B cell (primary cell): ENCODE results near the gene IP6K2. TPM values are rescaled to one million over a fixed set of nuclear protein-coding genes. Genes with fewer than 3 reads are reported as not detected.

Experiments
- ATAC-seq: fragments of 200-7000 bp; cut with Tn5 transposase; one replicate; pipeline ENCODE4 v1.10.0; 2021; ENCODE audit warnings: low read depth, mild to moderate bottlenecking, moderate number of reproducible peaks, moderate library complexity
- CTCF ChIA-PET: fragments of 350-600 bp; sonication (Branson Sonifier 250); formaldehyde crosslinking; loops from one replicate; lab custom pipeline; 2021; ENCODE audit warnings: antibody characterized with exemption, inconsistent platforms; lab: Charles Lee
- POLR2A ChIA-PET: fragments of 350-600 bp; sonication (Branson Sonifier 250); formaldehyde crosslinking; loops from one replicate; lab custom pipeline; 2021; ENCODE audit warnings: antibody characterized with exemption; lab: Charles Lee
- DNase-seq: peaks from one replicate; pipeline ENCODE4 v3.0.0; 2013
- H2AFZ ChIP-seq: 2 replicates; pipeline ENCODE4 v1.6.1; 2012; ENCODE audit warnings: mild to moderate bottlenecking, low read depth, low read length; ENCODE audit not compliant: insufficient read depth, poor library complexity, severe bottlenecking
- H3K27ac ChIP-seq, 2 donors: 1 replicate in 1 of 2; 2 replicates in 1 of 2; pipeline ENCODE4 v1.5.1; 2012 to 2013; ENCODE audit warnings: low read length in 2 of 2, mild to moderate bottlenecking in 2 of 2, moderate library complexity in 1 of 2
- H3K27me3 ChIP-seq, 4 experiments: fragments of 200-600 bp in 1 of 4; sonication (generic) in 1 of 4; replicated peaks in 1 of 4; 1 replicate in 2 of 4; 2 replicates in 2 of 4; pipeline versions ENCODE4 v1.6.1 to v1.7.0; 2013 to 2016; ENCODE audit warnings: low read length in 3 of 4, mild to moderate bottlenecking in 2 of 4, mixed read lengths in 1 of 4, moderate library complexity in 1 of 4; ENCODE audit not compliant: insufficient read depth in 4 of 4, control insufficient read depth in 3 of 4; ENCODE audit errors: control extremely low read depth in 1 of 4
- H3K36me3 ChIP-seq, 2 experiments: replicated peaks in 1 of 2; 1 replicate in 1 of 2; 2 replicates in 1 of 2; pipeline versions ENCODE4 v1.6.1 to v1.7.1; 2013; ENCODE audit warnings: low read length in 1 of 2; ENCODE audit not compliant: insufficient read depth in 2 of 2, control insufficient read depth in 1 of 2; ENCODE audit errors: control extremely low read depth in 1 of 2, extremely low read depth in 1 of 2
- H3K4me1 ChIP-seq, 2 donors: fragments of 200-600 bp in 1 of 2; sonication (generic) in 1 of 2; 1 replicate in 1 of 2; 2 replicates in 1 of 2; pipeline versions ENCODE4 v1.5.1 to v1.6.1; 2013 to 2017; ENCODE audit warnings: low read length in 2 of 2; ENCODE audit not compliant: control insufficient read depth in 2 of 2, insufficient read depth in 2 of 2
- H3K4me2 ChIP-seq: replicated peaks from 2 replicates; pipeline ENCODE3; 2012; ENCODE audit warnings: mild to moderate bottlenecking, low read depth, low read length; ENCODE audit not compliant: poor library complexity, severe bottlenecking
- H3K4me3 ChIP-seq, 5 experiments: fragments of 200-600 bp in 1 of 5; sonication (generic) in 1 of 5; 1 replicate in 3 of 5; 2 replicates in 2 of 5; pipeline versions ENCODE4 v1.5.1 to v1.7.0; 2011 to 2016; ENCODE audit warnings: low read length in 4 of 5, mild to moderate bottlenecking in 4 of 5, low read depth in 2 of 5, control low read depth in 1 of 5, moderate library complexity in 1 of 5; ENCODE audit not compliant: insufficient read depth in 1 of 5; ENCODE audit errors: control extremely low read depth in 1 of 5, extremely low read depth in 1 of 5
- H3K79me2 ChIP-seq: fragments of 200-600 bp; sonication (generic); one replicate; pipeline ENCODE4 v1.6.0; 2016; ENCODE audit warnings: low read length; ENCODE audit not compliant: control insufficient read depth, insufficient read depth
- H3K9ac ChIP-seq: fragments of 200-600 bp; sonication (generic); 2 replicates; pipeline ENCODE4 v1.6.1; 2017; ENCODE audit warnings: mild to moderate bottlenecking, low read length, moderate library complexity
- H3K9me3 ChIP-seq, 3 donors: one replicate each; pipeline versions ENCODE4 v1.6.1 to v1.7.1; 2013; ENCODE audit warnings: low read length in 2 of 3; ENCODE audit not compliant: control insufficient read depth in 2 of 3, insufficient read depth in 1 of 3; ENCODE audit errors: control extremely low read depth in 1 of 3
- H4K20me1 ChIP-seq: 2 replicates; pipeline ENCODE4 v1.6.0; 2012; ENCODE audit warnings: mild to moderate bottlenecking, low read length; ENCODE audit not compliant: insufficient read depth, control insufficient read depth, poor library complexity, severe bottlenecking
- H3K27ac Mint-ChIP-seq: one replicate; pipeline ENCODE4 v1.8.0; 2021; ENCODE audit warnings: mixed read lengths
- H3K27me3 Mint-ChIP-seq: one replicate; pipeline ENCODE4 v1.8.0; 2021; ENCODE audit warnings: mixed read lengths
- H3K4me1 Mint-ChIP-seq: one replicate; pipeline ENCODE4 v1.8.0; 2021; ENCODE audit warnings: mixed read lengths
- H3K4me3 Mint-ChIP-seq: one replicate; pipeline ENCODE4 v1.8.0; 2021; ENCODE audit warnings: mixed read lengths
- H3K9me3 Mint-ChIP-seq: one replicate; pipeline ENCODE4 v1.8.0; 2022; ENCODE audit warnings: mixed read lengths; ENCODE audit not compliant: insufficient read depth
- EZH2 ChIP-seq: IDR thresholded peaks from 2 replicates; pipeline ENCODE4 v1.6.1; 2012; ENCODE audit warnings: borderline replicate concordance, low read depth, mild to moderate bottlenecking, moderate library complexity, low read length; ENCODE audit not compliant: insufficient read depth, poor library complexity, severe bottlenecking
- WGBS: methylation state at CpG from one replicate; pipeline ENCODE4 v1.1.5; 2013; ENCODE audit warnings: missing lambda C conversion rate; ENCODE audit not compliant: insufficient coverage; 5-methylcytosine and 5-hydroxymethylcytosine counted together
- intact Hi-C: fragments of 100-400 bp; cut with micrococcal nuclease; formaldehyde crosslinking; loops from one replicate; pipeline ENCODE4 v1.10.0; 2022
- polyA plus RNA-seq: library from polyadenylated mRNA; depleted of rRNA; stranded (reverse); fragments of >200 nt; gene quantifications from 2 replicates; pipeline ENCODE4 v1.2.3, GENCODE V29; 2012
- total RNA-seq, 2 donors: library from RNA; stranded (reverse); fragments of 120-200 nt in 1 of 2; gene quantifications; 1 replicate in 1 of 2; 2 replicates in 1 of 2; pipeline versions ENCODE4 v1.2.3 to v1.2.4, GENCODE V29; 2013 to 2022
- TF ChIP-seq, protein P1 (sequence below): fragments of 200-600 bp; IDR thresholded peaks from one replicate; pipeline ENCODE4 v1.8.0; 2022; ENCODE audit warnings: antibody characterized with exemption, mild to moderate bottlenecking

Gene IP6K2
- total and polyA plus RNA-seq, 2 donors (not counting 1 experiment from before 2014, with no cell fraction given) = 132 to 140 TPM

DNA sequence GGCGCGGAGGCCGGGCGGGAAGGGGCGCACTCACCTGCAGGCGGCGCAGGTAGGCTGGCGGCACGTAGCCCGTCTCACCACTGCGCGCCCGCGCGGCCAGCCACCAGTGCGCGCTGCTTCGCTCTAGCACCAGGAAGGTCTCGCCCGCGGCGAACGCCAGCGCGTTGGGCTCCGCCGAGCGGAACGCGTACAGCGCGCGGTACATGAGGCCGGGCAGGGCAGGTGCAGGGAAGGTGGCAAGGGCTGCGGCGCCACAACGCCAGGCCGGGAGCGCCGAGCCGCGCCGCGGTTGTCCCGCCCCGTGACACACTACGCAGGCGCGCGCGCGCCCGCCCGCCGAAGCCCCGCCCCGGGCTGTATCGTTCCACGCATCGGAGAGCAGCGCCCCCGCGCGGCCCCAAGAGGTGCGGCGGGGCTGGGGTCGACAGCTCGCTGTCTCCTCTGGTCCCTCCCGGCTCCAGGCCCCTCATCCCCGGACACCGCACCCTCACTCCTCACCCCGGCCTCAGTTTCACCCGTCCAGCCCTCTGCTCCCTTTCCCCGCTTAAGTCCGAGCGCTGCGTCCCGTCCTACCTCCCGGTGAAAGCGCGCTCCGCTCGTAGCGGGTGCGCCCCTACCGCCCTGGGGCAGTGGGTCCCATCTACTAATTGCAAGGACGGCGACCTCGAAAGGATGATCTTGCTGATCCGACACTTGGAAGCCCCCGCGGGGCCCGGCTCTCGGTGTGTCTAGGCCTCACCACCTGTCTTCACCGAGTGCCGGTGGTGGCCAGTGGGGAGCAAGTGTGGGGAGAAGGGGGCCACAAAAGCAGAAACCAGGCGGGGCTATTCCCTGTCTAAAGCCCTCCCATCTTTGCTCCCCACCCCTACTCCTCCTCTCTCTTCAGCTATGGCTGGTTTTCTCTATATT, 31.2 kb downstream of the IP6K2 start, which contains the start of gene NCKIPSD:
Gene NCKIPSD (minus strand): TSS at position 313 of the 909 bp plus-strand sequence. CDS start 108 bp downstream, at position 205.
- H3K9me3 ChIP-seq = no peaks in the 10 kb centered on the region
- no peak for TF ChIP-seq EZH2
- TF ChIP-seq, protein P1, sequence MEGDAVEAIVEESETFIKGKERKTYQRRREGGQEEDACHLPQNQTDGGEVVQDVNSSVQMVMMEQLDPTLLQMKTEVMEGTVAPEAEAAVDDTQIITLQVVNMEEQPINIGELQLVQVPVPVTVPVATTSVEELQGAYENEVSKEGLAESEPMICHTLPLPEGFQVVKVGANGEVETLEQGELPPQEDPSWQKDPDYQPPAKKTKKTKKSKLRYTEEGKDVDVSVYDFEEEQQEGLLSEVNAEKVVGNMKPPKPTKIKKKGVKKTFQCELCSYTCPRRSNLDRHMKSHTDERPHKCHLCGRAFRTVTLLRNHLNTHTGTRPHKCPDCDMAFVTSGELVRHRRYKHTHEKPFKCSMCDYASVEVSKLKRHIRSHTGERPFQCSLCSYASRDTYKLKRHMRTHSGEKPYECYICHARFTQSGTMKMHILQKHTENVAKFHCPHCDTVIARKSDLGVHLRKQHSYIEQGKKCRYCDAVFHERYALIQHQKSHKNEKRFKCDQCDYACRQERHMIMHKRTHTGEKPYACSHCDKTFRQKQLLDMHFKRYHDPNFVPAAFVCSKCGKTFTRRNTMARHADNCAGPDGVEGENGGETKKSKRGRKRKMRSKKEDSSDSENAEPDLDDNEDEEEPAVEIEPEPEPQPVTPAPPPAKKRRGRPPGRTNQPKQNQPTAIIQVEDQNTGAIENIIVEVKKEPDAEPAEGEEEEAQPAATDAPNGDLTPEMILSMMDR = peak; percentile 91
- Mint-ChIP-seq H3K27me3 (no peaks in the 10 kb centered on the region), H3K27ac (peak within 1 kb of the TSS; percentile 92), H3K4me1 (peaks cover 22% of the 10 kb centered on the region), H3K4me3 (peak within 1 kb of the TSS; percentile 89), H3K9me3 (no peaks in the 10 kb centered on the region)
- H3K79me2 ChIP-seq = no peaks in the 10 kb centered on the region
- peak within 1 kb of the TSS; percentile 75 for H3K4me2 ChIP-seq
- POLR2A ChIA-PET = no interaction called here
- H4K20me1 ChIP-seq = peaks cover 10% of the 10 kb centered on the region
- intact Hi-C loops = loop anchor here (1.0 to 10.0 kb wide), 5 partner anchors 21 to 599 kb away; partner anchors contain the start of gene IP6K2
- peak within 1 kb of the TSS; percentile 40 to 68 for H3K27ac ChIP-seq
- peak within 1 kb of the TSS; percentile 77 for H2AFZ ChIP-seq
- peaks cover 0 to 34% of the 10 kb centered on the region in 2 experiments for H3K36me3 ChIP-seq
- peak within 1 kb of the TSS in 4 of 5 experiments; percentile 58 to 75 (median 70) for H3K4me3 ChIP-seq
- WGBS = under 1% methylated on average over 97 of the region's 97 CpGs
- ATAC-seq = peak; percentile 91
- H3K27me3 ChIP-seq = no peaks in the 10 kb centered on the region
- peak within 1 kb of the TSS; percentile 69 for H3K9ac ChIP-seq
- H3K4me1 ChIP-seq = peaks cover 10 to 25% of the 10 kb centered on the region in 2 donors
- CTCF ChIA-PET = interaction anchor here (1.0 to 2.0 kb wide), 14 partner anchors 10 to 408 kb away, joined by 3 to 7 read pairs (median 3); partner anchors contain the start of genes ARIH2, CELSR3, IP6K2 and QRICH1
- DNase-seq = peak; percentile 96
